Astrocyte of the spinal cord (primary cell): ENCODE measurements around the gene SLC12A4.

Source experiments
- DNase-seq: peaks from one replicate; pipeline ENCODE4 v3.0.0; 2011; ENCODE audit warnings: low read depth, low spot score
- H3K4me3 ChIP-seq: 2 replicates; pipeline ENCODE4 v1.5.1; 2011; ENCODE audit warnings: low read depth, mild to moderate bottlenecking, low read length, moderate library complexity
- CTCF ChIP-seq: IDR thresholded peaks from 2 replicates; pipeline ENCODE4 v1.5.1; 2012; ENCODE audit warnings: low read depth, mild to moderate bottlenecking, low read length, inconsistent platforms
- in situ Hi-C: cut with HindIII; loops from 2 replicates; pipeline ENCODE4 v1.10.0; 2017; ENCODE audit warnings: low sequenced_read_pairs

The SLC12A4 gene

GRCh38 chr16:67923414-67924116 is 44.9 kb downstream of the SLC12A4 start:
- no peak for TF ChIP-seq CTCF
- H3K4me3 ChIP-seq, result no peak overlapping the region
- no peak for DNase-seq
- in situ Hi-C loops, result no loop called here

GRCh38 chr16:67922740-67923139 is 45.7 kb downstream of the SLC12A4 start:
- in situ Hi-C loops, result no loop called here
- no peak for TF ChIP-seq CTCF
- H3K4me3 ChIP-seq, result no peak overlapping the region
- DNase-seq, result no peak

- no peak for TF ChIP-seq CTCF
- DNase-seq, result no peak
- H3K4me3 ChIP-seq, result no peak overlapping the region
- in situ Hi-C loops, result no loop called here
Observed at GRCh38 chr16:67922221-67922620, 46.2 kb downstream of the SLC12A4 start.

GRCh38 chr16:67919622-67920221 is 48.7 kb downstream of the SLC12A4 start:
- no peak for TF ChIP-seq CTCF
- DNase-seq, result no peak
- H3K4me3 ChIP-seq, result no peak overlapping the region
- in situ Hi-C loops, result no loop called here

- DNase-seq, result peak; percentile 74
- no peak overlapping the region for H3K4me3 ChIP-seq
- in situ Hi-C loops, result no loop called here
- no peak for TF ChIP-seq CTCF
Observed at GRCh38 chr16:67917852-67918236, 50.6 kb downstream of the SLC12A4 start.

- no peak for TF ChIP-seq CTCF
- H3K4me3 ChIP-seq, result no peak overlapping the region
- in situ Hi-C loops, result no loop called here
- DNase-seq, result no peak
Observed at GRCh38 chr16:67917140-67917851, 51.1 kb downstream of the SLC12A4 start.
